Measurements from ENCODE around the gene UGT1A5. TPM values are rescaled to one million over a fixed set of nuclear protein-coding genes. Genes with fewer than 3 reads are reported as not detected.

UGT1A5 gene
- total and polyA plus RNA-seq, 5 donors from 2014 or later = not detected

DNA sequence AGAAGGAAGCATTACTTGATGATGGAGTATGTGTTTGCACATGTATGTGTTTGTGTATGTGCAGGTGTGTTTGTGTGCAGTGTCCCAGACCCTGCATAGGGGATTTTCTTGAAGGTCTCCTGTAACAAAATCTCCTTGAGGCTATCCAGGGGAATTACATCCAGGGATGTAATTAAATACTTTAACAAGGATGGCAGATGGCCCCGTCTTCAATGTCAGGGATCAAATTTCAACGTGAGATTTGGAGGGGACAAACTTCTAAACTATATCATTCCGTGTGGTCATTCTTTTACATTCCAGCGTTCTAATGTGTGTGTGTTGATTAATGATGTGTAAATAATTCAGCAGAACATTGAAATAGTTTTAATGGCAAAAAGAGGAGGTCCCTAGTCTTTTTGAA, 37.7 kb upstream of the UGT1A5 start:
- Histone ChIP-seq H3K9me3 (ENCODE audit: control insufficient read depth in 2 of 2, low read length in 2 of 2) (no peaks in the 10 kb centered on the region), H3K4me3 (ENCODE audit: low read depth, low read length) (no peak overlapping the region), H3K27me3 (ENCODE audit: control insufficient read depth, insufficient read depth, low read length) (peaks cover 15% of the 10 kb centered on the region), H3K27ac (ENCODE audit: insufficient read depth, low read length, poor library complexity, severe bottlenecking) (no peak overlapping the region), H3K4me1 (ENCODE audit: control insufficient read depth, insufficient read depth, low read length, poor library complexity, severe bottlenecking) (no peaks in the 10 kb centered on the region), H3K36me3 (ENCODE audit: control insufficient read depth, insufficient read depth, low read length) (no peaks in the 10 kb centered on the region)
- Mint-ChIP-seq H3K27me3 (peaks cover 31% of the 10 kb centered on the region), H3K4me3 (no peak overlapping the region), H3K9me3 (peaks cover 0 to 4% (median under 1%) of the 10 kb centered on the region in 7 donors), H3K36me3 (no peaks in the 10 kb centered on the region), H3K4me1 (no peaks in the 10 kb centered on the region), H3K27ac (no peak overlapping the region)
- DNase-seq (no peak), ATAC-seq (ENCODE audit: low read depth in 2 of 2) (no peak)

DNA sequence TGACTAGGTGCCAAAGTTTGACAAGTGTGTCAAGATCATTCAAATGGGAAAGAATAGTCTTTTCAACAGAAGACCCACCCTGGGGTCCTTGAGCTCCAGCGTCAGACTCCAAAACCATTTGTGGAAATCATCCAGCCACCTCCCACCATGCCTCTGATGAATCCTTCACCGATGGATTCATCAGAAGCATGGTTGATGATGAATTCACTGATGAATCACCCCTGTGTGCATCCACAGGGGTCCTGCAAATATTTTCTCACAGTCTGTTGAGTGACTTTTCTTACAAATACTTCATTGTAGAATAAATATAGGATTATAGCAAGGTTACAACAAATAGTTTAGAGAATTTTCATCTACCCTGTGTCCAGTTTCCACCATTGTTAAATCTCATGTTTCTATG, 36.7 kb upstream of the UGT1A5 start:
- Histone ChIP-seq H3K27ac (ENCODE audit: insufficient read depth, low read length, poor library complexity, severe bottlenecking) (no peak overlapping the region), H3K4me1 (ENCODE audit: control insufficient read depth, insufficient read depth, low read length, poor library complexity, severe bottlenecking) (no peaks in the 10 kb centered on the region), H3K36me3 (ENCODE audit: control insufficient read depth, insufficient read depth, low read length) (no peaks in the 10 kb centered on the region), H3K27me3 (ENCODE audit: control insufficient read depth, insufficient read depth, low read length) (peaks cover 15% of the 10 kb centered on the region), H3K4me3 (ENCODE audit: low read depth, low read length) (no peak overlapping the region), H3K9me3 (ENCODE audit: control insufficient read depth in 2 of 2, low read length in 2 of 2) (no peaks in the 10 kb centered on the region)
- H3K36me3 Mint-ChIP-seq = no peaks in the 10 kb centered on the region
- peaks cover 35% of the 10 kb centered on the region for H3K27me3 Mint-ChIP-seq
- DNase-seq (no peak), ATAC-seq (ENCODE audit: low read depth in 2 of 2) (no peak)
- H3K9me3 Mint-ChIP-seq = peaks cover 0 to 5% (median 0%) of the 10 kb centered on the region in 7 donors
- H3K4me3 Mint-ChIP-seq = no peak overlapping the region
- H3K27ac Mint-ChIP-seq = no peak overlapping the region
- H3K4me1 Mint-ChIP-seq = no peaks in the 10 kb centered on the region

DNA sequence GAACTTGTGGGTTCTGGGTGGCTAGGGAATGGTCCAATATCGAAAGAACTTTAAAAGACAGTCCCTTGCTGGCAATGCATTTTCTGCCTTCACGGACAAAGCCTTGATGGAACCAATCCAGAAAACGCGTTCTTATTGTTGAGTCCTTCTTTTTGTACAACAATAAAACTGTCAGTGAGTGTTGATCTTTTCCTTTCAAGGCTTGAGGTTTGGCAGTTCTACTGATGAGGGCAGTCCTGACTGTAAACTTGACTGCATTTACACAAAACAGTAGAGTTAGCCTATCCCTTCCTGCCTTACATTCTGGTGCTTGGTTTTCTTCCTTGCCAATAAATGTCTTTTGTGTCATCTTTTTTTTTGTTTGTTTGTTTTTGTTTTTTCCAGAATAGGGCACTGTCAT, 33.5 kb upstream of the UGT1A5 start:
- peaks cover 0 to 6% (median 0%) of the 10 kb centered on the region in 7 donors for H3K9me3 Mint-ChIP-seq
- Histone ChIP-seq H3K27ac (ENCODE audit: insufficient read depth, low read length, poor library complexity, severe bottlenecking) (no peak overlapping the region), H3K36me3 (ENCODE audit: control insufficient read depth, insufficient read depth, low read length) (no peaks in the 10 kb centered on the region), H3K27me3 (ENCODE audit: control insufficient read depth, insufficient read depth, low read length) (peaks cover 15% of the 10 kb centered on the region), H3K9me3 (ENCODE audit: control insufficient read depth in 2 of 2, low read length in 2 of 2) (no peaks in the 10 kb centered on the region), H3K4me3 (ENCODE audit: low read depth, low read length) (no peak overlapping the region), H3K4me1 (ENCODE audit: control insufficient read depth, insufficient read depth, low read length, poor library complexity, severe bottlenecking) (no peaks in the 10 kb centered on the region)
- H3K27me3 Mint-ChIP-seq = peaks cover 33% of the 10 kb centered on the region
- H3K36me3 Mint-ChIP-seq = no peaks in the 10 kb centered on the region
- no peak overlapping the region for H3K4me3 Mint-ChIP-seq
- DNase-seq = no peak
- no peak overlapping the region for H3K27ac Mint-ChIP-seq
- no peak for ATAC-seq (ENCODE audit: low read depth in 2 of 2)
- no peaks in the 10 kb centered on the region for H3K4me1 Mint-ChIP-seq

DNA sequence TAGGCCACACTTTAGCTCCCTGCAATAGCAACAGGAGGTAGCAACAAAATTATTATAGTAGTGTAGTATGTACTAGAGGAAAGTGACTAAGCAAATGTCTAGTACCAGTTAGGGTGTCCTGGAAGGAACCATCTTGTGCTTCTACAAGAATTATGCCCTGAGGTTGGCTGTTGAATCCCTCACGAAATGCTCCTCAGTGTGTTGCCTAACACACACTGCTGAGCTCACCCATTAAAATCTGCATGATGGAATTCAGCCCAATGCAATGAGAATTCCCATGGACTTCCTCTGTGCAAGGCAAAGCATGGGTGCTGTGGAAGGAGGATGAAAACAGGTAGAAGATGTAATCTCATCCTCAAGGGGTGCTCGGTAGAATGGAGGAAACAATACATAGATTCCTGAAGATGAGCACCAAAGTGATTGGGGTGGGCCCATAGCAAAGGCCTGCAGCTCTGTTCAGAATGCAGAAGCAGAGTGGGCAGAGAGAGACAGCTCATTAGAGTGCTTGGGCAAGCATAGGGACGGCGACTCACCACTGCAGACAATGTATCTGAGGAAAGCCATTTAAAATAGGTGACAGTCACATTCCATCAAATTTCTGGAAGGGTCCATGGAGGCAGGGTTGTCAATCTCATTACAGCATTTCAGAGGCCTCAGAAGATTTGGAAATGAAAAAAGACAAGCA, 32.2 kb upstream of the UGT1A5 start:
- Mint-ChIP-seq H3K36me3 (no peaks in the 10 kb centered on the region), H3K4me1 (no peaks in the 10 kb centered on the region), H3K4me3 (no peak overlapping the region), H3K9me3 (peaks cover 0 to 6% (median 0%) of the 10 kb centered on the region in 7 donors), H3K27ac (no peak overlapping the region), H3K27me3 (peaks cover 31% of the 10 kb centered on the region)
- DNase-seq (no peak), ATAC-seq (ENCODE audit: low read depth in 2 of 2) (no peak)
- H3K4me3 ChIP-seq (ENCODE audit: low read depth, low read length) = no peak overlapping the region
- H3K36me3 ChIP-seq (ENCODE audit: control insufficient read depth, insufficient read depth, low read length) = no peaks in the 10 kb centered on the region
- H3K9me3 ChIP-seq (ENCODE audit: control insufficient read depth in 2 of 2, low read length in 2 of 2) = no peaks in the 10 kb centered on the region
- peaks cover 15% of the 10 kb centered on the region for H3K27me3 ChIP-seq (ENCODE audit: control insufficient read depth, insufficient read depth, low read length)
- H3K27ac ChIP-seq (ENCODE audit: insufficient read depth, low read length, poor library complexity, severe bottlenecking) = no peak overlapping the region
- no peaks in the 10 kb centered on the region for H3K4me1 ChIP-seq (ENCODE audit: control insufficient read depth, insufficient read depth, low read length, poor library complexity, severe bottlenecking)

- H3K4me3 ChIP-seq (ENCODE audit: low read depth, low read length) = no peak within 1 kb of the TSS
- peaks cover 0 to 6% (median 0%) of the 10 kb centered on the region in 7 donors for H3K9me3 Mint-ChIP-seq
Observed at GRCh38 chr2:233681521-233682099, 31.1 kb upstream of the UGT1A5 start, which contains the start of gene UGT1A7. Gene UGT1A7 (plus strand): TSS chr2:233681901. CDS start chr2:233681938, 37 bp downstream.

DNA sequence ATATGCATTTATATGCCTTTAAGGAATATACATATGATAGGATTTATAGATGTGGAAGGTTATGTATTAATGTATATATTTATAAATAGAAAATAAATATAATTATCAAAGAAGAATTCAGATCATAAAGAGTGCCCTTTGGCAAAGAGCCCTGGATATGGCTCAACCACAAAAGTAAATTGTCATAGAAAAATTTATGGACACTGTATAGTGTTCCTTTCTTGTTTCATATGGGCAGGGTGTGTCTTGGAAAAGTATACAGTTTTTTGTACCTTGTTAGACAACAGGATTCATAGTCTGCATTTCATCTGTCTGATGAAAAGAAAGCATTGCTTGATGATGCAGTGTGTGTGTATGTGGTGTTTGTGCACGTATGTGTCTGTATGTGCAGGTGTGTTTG, 28.1 kb upstream of the UGT1A5 start:
- Histone ChIP-seq H3K27ac (ENCODE audit: insufficient read depth, low read length, poor library complexity, severe bottlenecking) (no peak overlapping the region), H3K9me3 (ENCODE audit: control insufficient read depth in 2 of 2, low read length in 2 of 2) (no peaks in the 10 kb centered on the region), H3K4me1 (ENCODE audit: control insufficient read depth, insufficient read depth, low read length, poor library complexity, severe bottlenecking) (no peaks in the 10 kb centered on the region), H3K4me3 (ENCODE audit: low read depth, low read length) (no peak overlapping the region), H3K27me3 (ENCODE audit: control insufficient read depth, insufficient read depth, low read length) (peaks cover 8% of the 10 kb centered on the region), H3K36me3 (ENCODE audit: control insufficient read depth, insufficient read depth, low read length) (no peaks in the 10 kb centered on the region)
- H3K27me3 Mint-ChIP-seq = peaks cover 39% of the 10 kb centered on the region
- DNase-seq (no peak), ATAC-seq (ENCODE audit: low read depth in 2 of 2) (no peak)
- H3K4me3 Mint-ChIP-seq = no peak overlapping the region
- H3K27ac Mint-ChIP-seq = no peak overlapping the region
- no peaks in the 10 kb centered on the region for H3K4me1 Mint-ChIP-seq
- H3K36me3 Mint-ChIP-seq = no peaks in the 10 kb centered on the region
- H3K9me3 Mint-ChIP-seq = peaks cover 0 to 5% (median 0%) of the 10 kb centered on the region in 7 donors

More at GRCh38 chr2:233681521-233682099, 31.1 kb upstream of the UGT1A5 start, which contains the start of gene UGT1A7:
- DNase-seq = no peak
- Mint-ChIP-seq H3K27me3 (peaks cover 35% of the 10 kb centered on the region), H3K4me3 (no peak within 1 kb of the TSS), H3K36me3 (no peaks in the 10 kb centered on the region), H3K4me1 (no peaks in the 10 kb centered on the region), H3K27ac (no peak within 1 kb of the TSS)
- no peaks in the 10 kb centered on the region for H3K36me3 ChIP-seq (ENCODE audit: control insufficient read depth, insufficient read depth, low read length)
- no peaks in the 10 kb centered on the region for H3K9me3 ChIP-seq (ENCODE audit: control insufficient read depth in 2 of 2, low read length in 2 of 2)
- H3K27ac ChIP-seq (ENCODE audit: insufficient read depth, low read length, poor library complexity, severe bottlenecking) = no peak within 1 kb of the TSS
- no peak for ATAC-seq (ENCODE audit: low read depth in 2 of 2)
- H3K27me3 ChIP-seq (ENCODE audit: control insufficient read depth, insufficient read depth, low read length) = peaks cover 10% of the 10 kb centered on the region
- H3K4me1 ChIP-seq (ENCODE audit: control insufficient read depth, insufficient read depth, low read length, poor library complexity, severe bottlenecking) = no peaks in the 10 kb centered on the region

GRCh38 chr2:233686928-233687327, 25.8 kb upstream of the UGT1A5 start:
- Histone ChIP-seq H3K27ac (ENCODE audit: insufficient read depth, low read length, poor library complexity, severe bottlenecking) (no peak overlapping the region), H3K4me3 (ENCODE audit: low read depth, low read length) (no peak overlapping the region), H3K36me3 (ENCODE audit: control insufficient read depth, insufficient read depth, low read length) (no peaks in the 10 kb centered on the region), H3K9me3 (ENCODE audit: control insufficient read depth in 2 of 2, low read length in 2 of 2) (no peaks in the 10 kb centered on the region), H3K4me1 (ENCODE audit: control insufficient read depth, insufficient read depth, low read length, poor library complexity, severe bottlenecking) (no peaks in the 10 kb centered on the region), H3K27me3 (ENCODE audit: control insufficient read depth, insufficient read depth, low read length) (peaks cover 6% of the 10 kb centered on the region)
- H3K9me3 Mint-ChIP-seq = no peaks in the 10 kb centered on the region
- DNase-seq (no peak), ATAC-seq (ENCODE audit: low read depth in 2 of 2) (no peak)
- no peak overlapping the region for H3K4me3 Mint-ChIP-seq
- H3K27me3 Mint-ChIP-seq = peaks cover 27% of the 10 kb centered on the region
- no peak overlapping the region for H3K27ac Mint-ChIP-seq
- no peaks in the 10 kb centered on the region for H3K36me3 Mint-ChIP-seq
- no peaks in the 10 kb centered on the region for H3K4me1 Mint-ChIP-seq

GRCh38 chr2:233688341-233688740, 24.4 kb upstream of the UGT1A5 start:
- ATAC-seq (ENCODE audit: low read depth in 2 of 2) (no peak), DNase-seq (no peak)
- Histone ChIP-seq H3K36me3 (ENCODE audit: control insufficient read depth, insufficient read depth, low read length) (no peaks in the 10 kb centered on the region), H3K27ac (ENCODE audit: insufficient read depth, low read length, poor library complexity, severe bottlenecking) (no peak overlapping the region), H3K9me3 (ENCODE audit: control insufficient read depth in 2 of 2, low read length in 2 of 2) (no peaks in the 10 kb centered on the region), H3K4me3 (ENCODE audit: low read depth, low read length) (no peak overlapping the region), H3K4me1 (ENCODE audit: control insufficient read depth, insufficient read depth, low read length, poor library complexity, severe bottlenecking) (no peaks in the 10 kb centered on the region), H3K27me3 (ENCODE audit: control insufficient read depth, insufficient read depth, low read length) (peaks cover 6% of the 10 kb centered on the region)
- Mint-ChIP-seq H3K36me3 (no peaks in the 10 kb centered on the region), H3K9me3 (peaks cover 0 to 2% (median 0%) of the 10 kb centered on the region in 7 donors), H3K4me3 (no peak overlapping the region), H3K27ac (no peak overlapping the region), H3K27me3 (peaks cover 27% of the 10 kb centered on the region), H3K4me1 (no peaks in the 10 kb centered on the region)

Measured in CD4-positive, CD25-positive, alpha-beta regulatory T cell (primary cell).